B cell (primary cell): ENCODE data around the gene PJVK.

Experiments
- CTCF ChIP-seq: fragments of 200-600 bp; IDR thresholded peaks from one replicate; pipeline ENCODE4 v1.8.0; 2022; ENCODE audit warnings: antibody characterized with exemption, mild to moderate bottlenecking
- EZH2 ChIP-seq: IDR thresholded peaks from 2 replicates; pipeline ENCODE4 v1.6.1; 2012; ENCODE audit warnings: borderline replicate concordance, low read depth, mild to moderate bottlenecking, moderate library complexity, low read length; ENCODE audit not compliant: insufficient read depth, poor library complexity, severe bottlenecking

- TF ChIP-seq CTCF (no peak), EZH2 (no peak)
These were observed 48.5 kb downstream of the PJVK start for GRCh38 chr2:178499640-178500039.
